ENCODE data around the gene GPR132. TPM values are rescaled to one million over a fixed set of nuclear protein-coding genes. Genes with fewer than 3 reads are reported as not detected.

The GPR132 gene
- total RNA-seq, 1 donor from 2014 or later = 0.82 TPM

DNA sequence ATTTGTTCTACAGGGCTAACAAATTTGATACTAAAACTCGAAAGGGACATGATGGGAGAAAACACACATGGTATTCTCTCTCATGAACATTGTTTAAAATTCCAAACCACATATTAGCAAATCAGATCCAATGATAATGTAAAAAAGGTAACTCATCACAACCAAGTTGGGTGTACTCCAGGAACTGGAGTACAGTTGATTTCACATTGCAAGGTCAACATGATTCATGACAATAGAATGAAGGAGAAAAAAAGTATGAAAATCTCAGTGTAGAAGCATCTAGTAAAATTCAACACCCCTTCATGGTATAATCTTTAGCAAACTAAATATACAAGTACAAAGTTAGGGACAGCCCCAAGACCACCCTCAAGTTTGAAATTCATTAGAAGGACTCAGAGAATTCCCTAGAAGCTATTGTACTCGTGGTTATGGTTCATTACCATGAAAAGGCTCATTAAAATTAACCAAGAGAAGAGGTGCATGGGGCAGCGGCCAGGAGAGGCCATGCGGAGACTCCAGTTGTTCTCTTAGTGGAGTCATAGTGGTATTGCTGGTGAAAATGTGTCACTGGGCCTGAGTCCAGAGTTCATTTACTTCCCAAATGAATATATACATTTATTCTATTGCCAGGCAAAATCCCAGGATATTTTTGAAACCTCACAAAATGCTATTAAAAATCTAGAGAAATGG, 41.3 kb downstream of the GPR132 start:
- DNase-seq (ENCODE audit: extremely low read depth, low read depth, low spot score) = no peak

DNA sequence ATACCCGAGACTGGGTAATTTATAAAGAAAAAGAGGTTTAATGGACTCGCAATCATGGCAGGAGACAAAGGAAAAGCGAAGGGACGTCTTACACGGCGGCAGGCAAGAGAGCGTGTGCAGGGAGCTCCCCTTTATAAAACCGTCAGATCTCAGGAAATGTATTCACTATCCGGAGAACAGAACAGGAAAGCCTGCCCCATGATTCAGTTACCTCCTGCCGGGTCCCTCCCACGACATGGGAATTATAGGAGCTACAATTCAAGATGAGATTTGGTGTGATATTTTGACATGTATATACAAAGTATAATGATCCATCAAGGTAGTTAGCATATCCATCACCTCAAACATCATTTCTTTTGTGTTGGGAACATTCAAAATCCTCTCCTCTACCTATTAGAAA, 42.1 kb downstream of the GPR132 start:
- no peak for DNase-seq (ENCODE audit: extremely low read depth, low read depth, low spot score)

DNA sequence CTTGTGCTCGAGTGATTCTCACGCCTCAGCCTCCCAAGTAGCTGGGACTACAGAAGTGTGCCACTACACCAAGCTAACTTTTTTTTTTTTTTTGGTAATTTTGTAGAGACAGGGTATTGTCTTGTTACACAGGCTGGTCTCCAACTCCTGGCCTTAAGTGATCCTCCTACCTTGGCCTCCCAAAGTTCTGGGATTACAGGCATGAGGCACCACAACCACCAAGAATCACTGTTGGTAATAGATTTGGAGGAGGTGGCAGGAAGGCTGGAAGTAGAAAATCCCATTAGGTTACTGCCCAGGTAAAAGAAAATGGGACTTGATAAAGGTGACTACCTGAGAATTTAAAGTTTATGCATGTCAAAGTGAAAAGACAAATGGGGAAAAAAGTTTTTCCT, 43.0 kb downstream of the GPR132 start:
- DNase-seq (ENCODE audit: extremely low read depth, low read depth, low spot score) = no peak

DNA sequence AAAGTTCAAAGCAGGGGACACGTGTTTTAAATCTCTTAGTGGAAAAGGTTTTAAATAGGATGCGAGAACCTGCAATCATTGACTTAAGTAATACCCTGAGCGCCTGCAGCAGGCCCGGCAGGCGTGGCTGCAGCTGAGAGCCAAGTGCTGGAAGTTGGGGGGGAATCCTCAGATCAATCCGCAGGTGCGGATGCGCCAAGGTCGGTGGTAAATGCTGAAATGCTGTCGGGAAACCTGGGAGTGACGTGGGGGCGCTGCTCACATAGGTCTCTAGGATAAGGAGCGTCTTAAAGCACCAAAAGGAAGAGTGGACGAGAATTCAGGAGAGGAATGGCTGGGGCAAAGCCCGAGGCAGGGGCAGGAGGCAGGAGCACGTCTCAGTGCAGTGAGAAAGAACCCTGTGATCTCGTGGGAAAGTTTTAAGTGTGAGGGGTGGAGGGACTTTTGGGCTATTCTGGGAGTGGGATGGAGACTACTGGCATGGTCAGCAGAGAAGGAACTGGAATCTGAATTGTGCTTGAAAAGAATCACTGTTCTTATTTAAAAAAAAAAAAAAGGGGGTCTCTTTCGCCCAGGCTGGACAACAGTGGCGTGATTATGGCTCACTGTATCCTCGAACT, 43.5 kb downstream of the GPR132 start:
- no peak for DNase-seq (ENCODE audit: extremely low read depth, low read depth, low spot score)

DNA sequence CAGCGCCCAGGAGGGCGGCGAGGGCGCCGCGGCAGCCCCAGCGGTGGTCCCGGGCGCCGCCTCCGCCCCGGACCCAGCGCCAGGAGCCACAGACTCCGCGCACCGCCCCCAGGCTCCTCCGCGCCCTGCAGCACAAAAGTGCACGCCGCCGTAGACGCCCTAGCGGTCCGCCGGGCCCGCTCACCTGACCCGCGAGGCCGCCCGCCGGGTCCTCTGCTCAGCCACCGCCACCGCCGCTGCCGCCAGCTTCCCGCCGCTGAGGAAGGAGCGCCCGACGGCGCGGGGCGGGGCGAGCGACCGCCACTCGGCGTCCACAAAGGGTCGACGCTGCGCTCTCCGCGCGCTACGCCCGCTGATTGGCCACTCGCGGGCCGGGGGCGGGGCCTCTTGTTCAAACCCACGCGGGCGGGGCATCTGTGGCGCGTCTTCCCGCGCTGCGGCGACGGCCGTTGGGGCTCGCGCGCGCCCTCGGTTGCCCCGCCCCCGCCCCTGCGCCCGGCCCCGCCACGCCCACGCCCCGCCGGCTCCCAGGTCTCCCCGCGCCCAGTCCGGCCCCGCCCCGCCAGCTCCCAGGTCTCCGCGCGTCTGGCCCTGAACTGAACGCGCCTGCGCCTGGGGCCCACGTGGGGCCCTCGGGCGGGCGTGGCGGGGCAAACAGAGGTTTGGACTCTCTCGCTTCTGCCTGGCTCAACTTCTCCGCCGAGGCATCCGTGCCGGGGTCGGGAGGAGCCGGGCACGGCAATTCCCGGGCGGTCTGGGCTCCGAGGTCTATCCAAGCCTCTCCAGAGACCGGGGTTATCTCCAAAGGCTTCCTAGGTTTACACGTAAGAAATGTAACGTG, 44.2 kb downstream of the GPR132 start, which contains the start of gene CDCA4:
Gene CDCA4, minus strand, starts transcription at position 269 of the 841 bp plus-strand sequence. CDS start 9,154 bp downstream, outside the sequence.
- no peak for DNase-seq (ENCODE audit: extremely low read depth, low read depth, low spot score)

DNA sequence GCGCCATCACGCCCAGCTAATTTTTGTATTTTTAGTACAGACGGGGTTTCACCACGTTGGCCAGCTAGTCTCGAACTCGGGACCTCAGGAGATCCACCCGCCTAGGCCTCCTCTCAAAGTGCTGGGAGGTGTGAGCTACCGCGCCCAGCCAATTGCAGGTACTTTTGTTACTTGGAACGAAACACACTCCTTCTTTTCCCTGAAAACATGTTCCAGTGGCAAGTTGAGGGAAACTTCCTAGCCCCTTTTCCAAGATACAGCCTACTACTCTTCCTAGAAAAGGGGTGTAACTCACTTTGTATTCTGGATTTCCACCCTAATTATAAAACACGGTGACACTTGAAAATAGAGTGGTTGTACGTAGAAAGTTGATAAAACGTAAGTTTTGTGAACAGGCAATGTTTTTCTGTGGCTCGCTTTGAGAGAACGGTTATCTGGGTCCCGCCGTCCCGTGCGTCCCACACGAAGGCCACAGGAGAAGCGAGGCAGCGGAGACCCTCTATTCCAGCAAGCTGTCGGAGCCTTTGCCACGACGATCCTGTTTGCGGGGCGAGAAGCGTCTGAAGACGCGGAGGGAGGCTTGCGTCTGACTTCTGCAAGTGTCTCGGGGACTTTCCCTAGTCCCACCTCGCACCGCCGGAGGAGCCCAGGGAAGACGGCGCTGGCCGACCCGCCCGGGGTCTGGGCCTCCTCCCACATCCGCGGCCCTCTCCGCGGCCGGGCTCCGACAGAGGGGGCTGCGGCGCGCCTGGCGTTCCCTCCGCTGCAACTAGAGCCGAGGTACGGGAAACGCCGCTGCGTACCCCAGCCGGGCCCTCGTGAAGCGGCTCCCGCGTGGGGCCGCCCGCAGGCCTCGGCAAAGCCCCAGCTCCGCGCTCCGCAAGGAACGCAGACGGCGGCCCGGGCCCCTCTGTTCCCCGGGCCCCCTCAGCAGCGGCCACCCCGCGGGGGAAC, 45.1 kb downstream of the GPR132 start:
- no peak for DNase-seq (ENCODE audit: extremely low read depth, low read depth, low spot score)

DNA sequence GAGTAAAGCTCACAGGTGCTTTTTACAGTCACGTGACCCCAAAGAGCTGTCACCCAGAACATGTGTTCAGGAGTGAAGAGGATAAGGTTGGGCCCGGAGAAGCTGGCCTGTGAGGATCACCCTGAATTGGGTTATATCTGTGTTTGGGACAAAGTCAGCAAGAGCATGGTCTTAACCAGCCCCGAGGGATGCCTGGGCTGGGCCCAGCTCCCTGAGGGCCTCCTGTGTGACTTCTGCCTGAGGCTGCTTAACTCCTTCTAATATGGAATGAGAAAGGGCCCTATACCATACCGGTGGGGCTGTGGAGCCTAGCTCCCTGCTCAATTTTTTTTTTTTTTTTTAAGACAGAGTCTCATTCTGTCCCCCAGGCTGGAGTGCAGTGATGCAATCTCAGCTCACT, 46.8 kb downstream of the GPR132 start:
- DNase-seq (ENCODE audit: extremely low read depth, low read depth, low spot score) = no peak

DNA sequence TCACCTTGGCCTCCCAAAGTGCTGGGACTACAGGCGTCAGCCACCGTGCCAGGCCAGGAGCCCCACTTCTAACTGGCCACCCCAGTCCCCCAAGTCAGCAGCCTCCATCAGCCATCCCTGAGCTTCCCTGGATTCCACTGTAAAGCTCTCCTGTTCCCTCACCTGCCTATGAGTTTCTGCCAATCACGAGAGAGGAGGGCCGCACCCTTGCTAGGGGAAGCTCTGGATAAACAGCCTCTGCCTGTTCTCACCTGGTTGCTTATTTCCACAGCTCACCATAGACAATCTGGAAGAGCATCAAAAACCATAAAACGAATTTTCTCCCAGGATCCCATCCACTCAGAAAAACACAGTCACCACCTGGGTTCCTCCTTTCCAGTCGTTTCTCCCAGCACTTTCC, 49.3 kb downstream of the GPR132 start:
- no peak for DNase-seq (ENCODE audit: extremely low read depth, low read depth, low spot score)

DNA sequence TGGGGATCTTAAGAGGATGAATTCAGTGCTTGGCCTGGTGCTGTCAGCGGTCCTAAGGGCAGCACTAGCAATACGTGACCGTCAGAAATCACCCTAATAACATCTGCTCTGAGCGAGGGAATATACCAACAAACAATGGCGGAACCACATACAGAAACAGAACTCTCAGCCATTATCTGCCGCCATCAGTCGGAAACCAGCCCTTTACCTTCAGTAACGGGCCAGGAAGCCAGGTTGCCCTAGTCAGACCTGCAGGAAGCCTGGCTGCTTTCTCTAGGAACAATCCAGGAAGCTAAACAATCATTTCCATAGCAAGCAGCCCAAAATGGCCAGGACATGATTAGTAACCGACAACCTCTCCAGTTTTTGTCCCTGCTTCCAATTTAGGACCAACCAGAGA, 50.0 kb downstream of the GPR132 start:
- DNase-seq (ENCODE audit: extremely low read depth, low read depth, low spot score) = no peak

DNA sequence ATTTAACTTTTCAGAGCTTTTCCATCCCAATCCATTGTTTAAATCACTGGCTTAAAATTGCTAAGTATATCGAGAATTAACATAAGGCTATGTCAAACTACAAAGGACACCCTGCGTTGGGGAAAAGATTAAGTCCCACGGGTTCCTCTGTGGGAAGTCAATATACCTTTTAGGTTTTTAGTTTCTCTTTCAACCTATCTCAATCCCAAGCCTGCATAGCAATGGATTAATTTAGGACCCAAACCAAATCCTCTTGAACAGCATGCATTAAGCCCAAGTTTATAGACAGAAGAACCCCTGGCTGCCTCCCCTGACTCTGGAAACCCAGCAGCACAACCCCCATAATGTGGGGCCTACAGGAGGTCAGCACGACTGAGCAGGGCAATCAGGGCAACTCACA, 50.6 kb downstream of the GPR132 start:
- no peak for DNase-seq (ENCODE audit: extremely low read depth, low read depth, low spot score)

DNA sequence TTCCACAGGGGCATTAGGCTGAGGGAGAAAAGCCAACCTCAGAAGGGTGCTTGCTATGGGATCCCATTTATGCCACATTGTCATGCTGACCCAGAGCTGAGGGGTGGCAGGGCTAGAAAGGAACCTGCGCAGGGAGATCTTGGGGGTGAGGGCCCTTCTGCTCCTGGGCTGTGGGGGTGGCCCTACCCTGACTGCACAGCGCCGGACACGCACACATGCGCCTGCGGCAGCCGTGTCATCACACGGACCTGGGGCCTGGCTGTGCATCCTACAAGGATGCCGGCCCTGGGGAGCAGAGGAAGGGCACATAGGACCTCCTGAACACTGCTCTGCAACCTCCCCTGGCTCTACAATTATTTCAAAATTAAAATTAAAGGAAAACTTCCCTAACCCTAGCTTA, 51.2 kb downstream of the GPR132 start:
- DNase-seq (ENCODE audit: extremely low read depth, low read depth, low spot score) = no peak

DNA sequence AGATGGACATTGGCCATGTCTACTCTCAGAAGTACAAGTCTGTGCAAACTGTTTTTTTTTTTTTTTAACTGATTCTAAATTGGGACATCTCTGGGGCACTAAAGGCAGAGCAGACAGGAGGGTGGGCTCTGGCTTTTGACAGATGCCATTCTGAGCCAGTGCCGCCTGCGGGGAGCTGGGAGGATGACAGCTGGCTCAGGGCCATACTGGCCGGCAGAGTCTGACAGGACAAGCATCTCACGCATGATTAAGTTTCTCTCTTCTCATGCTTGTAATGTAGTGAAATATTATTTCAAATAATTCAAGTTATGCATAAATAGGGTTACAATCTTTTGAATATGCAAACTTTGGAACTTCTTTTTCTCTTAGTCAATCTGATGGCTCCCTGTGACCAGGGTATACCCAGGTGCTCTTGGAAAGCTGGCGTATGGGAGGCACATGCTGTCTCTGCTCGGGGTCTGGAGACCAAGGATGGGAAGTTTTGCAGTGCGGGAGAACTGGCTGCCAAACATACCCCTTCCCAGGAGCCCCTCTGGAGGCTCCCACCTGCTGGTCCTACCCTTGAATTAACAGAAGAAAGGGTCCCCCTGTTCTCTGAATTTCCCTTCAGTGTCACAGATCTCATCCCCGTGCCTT, 52.0 kb downstream of the GPR132 start:
- DNase-seq (ENCODE audit: extremely low read depth, low read depth, low spot score) = no peak

DNA sequence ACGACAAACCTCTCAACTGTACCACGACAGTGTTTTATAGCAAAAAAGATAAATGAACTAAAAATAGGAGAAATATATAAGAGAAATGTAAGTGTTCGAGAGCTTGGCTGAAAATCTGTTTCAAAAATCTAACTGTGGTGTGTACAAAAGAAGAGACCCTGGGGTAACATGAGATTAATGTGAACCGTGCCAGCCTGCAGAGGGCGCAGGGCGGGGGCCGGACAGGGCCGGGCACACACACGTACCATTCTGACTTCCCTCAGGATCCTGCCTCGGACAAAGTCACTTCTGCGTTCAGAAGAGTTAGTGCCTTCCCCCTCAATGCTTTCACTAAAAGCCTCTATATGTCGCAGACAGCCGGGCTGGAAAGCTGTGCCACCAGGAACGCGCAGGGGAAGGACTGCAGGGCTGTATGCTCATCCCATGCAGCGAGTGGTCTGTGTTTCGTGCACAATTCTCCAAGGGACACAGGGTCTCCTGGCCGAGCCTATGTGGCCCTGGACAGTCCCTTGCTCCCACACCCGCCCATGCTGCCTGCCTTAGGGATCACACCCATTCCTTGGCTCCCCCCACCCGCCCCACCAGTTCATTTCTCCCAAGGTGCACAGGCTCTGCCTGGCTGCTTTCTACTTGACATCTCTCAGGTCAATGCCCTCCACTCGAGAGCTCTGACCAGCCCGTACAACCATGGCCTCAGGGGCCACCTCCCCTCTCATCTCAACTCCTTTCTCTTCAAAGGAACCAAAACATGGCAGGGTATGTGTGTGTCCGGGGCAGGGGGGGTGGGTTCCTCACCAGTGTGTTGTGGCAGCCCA, 52.9 kb downstream of the GPR132 start:
- no peak for DNase-seq (ENCODE audit: extremely low read depth, low read depth, low spot score)

DNA sequence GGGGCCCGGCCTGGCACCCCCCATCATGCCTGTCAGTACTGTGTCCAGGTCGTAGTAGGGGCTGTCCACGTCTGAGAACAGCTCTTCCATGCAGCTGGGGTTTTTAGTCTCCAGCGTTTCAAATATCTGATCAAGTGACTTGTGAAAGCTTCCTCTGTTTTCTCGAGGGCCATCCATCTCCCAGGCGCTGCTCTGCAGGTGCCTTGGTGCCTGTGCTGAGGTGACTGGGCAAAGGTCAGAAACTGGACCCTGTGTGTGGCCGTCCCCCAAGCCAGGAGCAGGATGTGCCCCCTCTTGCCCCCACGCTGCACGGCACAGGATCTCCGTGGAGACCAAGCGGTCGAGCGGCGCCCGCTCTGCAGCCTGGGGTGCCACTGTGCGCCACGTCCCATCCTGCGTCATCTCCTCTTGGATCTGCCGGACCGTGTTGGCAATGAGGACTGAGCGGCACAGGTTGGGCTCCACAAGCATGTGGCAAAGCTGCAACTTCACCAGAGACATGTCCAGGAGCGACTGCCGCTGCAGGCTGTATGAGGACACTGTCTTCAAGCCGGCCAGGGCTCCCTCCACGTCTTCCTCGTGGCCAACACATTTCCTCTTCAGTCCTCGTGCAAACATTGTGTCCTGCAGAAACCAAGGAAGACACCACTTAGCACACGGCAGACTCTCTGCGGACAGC, 53.8 kb downstream of the GPR132 start:
- no peak for DNase-seq (ENCODE audit: extremely low read depth, low read depth, low spot score)

DNA sequence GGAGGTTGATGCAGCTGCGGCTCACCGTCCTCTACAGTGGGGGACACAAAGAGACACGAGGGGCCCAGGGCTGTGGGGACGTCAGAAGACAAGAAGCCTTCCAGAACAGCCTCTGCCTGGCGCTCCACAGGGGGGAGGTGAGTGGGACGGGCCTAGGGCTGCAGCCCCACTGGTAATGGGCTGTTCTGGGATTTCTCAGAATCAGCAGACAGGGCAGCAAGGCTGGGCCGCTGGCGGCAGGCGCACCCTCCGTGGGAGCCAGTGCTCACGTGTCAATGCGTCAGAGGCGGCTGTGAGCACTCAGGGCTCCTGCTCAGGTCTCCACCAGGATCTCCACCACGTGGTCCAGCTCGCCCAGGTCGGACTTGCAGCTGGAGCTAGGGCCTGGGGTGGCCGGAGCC, 54.3 kb downstream of the GPR132 start:
- no peak for DNase-seq (ENCODE audit: extremely low read depth, low read depth, low spot score)

DNA sequence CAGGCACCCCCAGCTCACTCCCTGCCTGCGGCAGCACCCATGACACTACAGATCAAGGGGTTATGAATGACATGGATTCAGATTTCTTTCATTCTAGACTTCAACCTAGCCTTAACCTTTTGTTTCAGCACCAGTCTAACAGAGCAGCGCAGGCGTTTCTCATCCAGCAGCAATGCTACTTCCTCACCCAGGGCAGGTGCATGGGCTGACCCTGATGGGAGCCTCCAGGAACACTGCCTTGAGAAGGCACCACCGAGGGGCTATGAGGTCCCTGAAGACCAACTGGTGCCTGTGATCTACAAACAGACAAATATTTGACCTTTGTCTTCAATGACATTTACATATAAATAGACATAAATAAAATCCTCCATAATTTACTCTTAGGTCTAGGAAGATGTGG, 55.1 kb downstream of the GPR132 start:
- DNase-seq (ENCODE audit: extremely low read depth, low read depth, low spot score) = no peak

DNA sequence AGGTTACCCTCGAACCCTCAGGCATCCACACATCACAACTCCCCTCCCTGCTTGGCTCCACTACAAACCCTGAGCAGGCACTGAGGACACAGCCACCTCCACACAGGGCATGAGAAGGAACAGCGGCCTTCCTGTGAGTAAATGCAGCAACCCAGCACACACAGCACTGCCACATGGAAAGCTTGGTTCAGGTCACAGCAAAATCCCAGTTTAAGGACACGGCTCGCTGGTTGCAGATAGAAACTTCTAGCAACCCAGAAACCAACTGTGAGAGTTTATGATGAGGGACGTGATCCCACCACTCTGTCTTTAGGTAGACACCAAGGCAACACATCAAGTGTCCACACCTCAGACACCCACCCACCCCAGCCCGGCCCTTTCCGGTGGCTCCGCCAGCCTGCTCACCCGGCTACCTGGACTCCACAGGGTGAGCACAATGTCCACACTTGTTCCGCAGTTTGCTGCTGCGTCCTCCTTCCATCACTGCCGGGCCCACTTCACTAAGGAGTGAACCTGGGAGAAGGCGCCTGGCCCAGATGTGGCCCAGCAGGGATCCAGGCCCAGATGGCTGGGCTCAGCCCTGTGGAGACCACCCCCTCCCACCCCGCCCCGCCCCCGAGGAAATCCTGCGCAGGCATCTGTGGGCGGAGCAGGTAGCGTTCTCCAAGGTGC, 57.5 kb downstream of the GPR132 start:
- no peak for DNase-seq (ENCODE audit: extremely low read depth, low read depth, low spot score)

Data from glomerular endothelial cell (primary cell).